Measurements from ENCODE around the gene KRT82.

Gene KRT82

GRCh38 chr12:52435659-52435999 lies 29.5 kb upstream of the KRT82 start:
- DNase-seq (ENCODE audit: low read depth), result no peak
- no peak overlapping the region for H3K4me3 ChIP-seq (ENCODE audit: control insufficient read depth, low read depth, low read length)
- no peak for TF ChIP-seq CTCF (conservative IDR thresholded peaks at IDR 0.05; ENCODE audit: control insufficient read depth, insufficient read depth, low read depth, low read length)

GRCh38 chr12:52434760-52435530 lies 28.8 kb upstream of the KRT82 start:
- peak; percentile 34 for DNase-seq (ENCODE audit: low read depth)
- no peak for TF ChIP-seq CTCF (conservative IDR thresholded peaks at IDR 0.05; ENCODE audit: control insufficient read depth, insufficient read depth, low read depth, low read length)

GRCh38 chr12:52434081-52434733 lies 28.1 kb upstream of the KRT82 start, which contains the start of gene KRT75:
TSS of gene KRT75 (minus strand) at chr12:52434371. CDS start at chr12:52434304, 67 bp downstream.
- DNase-seq (ENCODE audit: low read depth), result peak; percentile 43
- TF ChIP-seq CTCF (conservative IDR thresholded peaks at IDR 0.05; ENCODE audit: control insufficient read depth, insufficient read depth, low read depth, low read length), result no peak
- no peak within 1 kb of the TSS for H3K4me3 ChIP-seq (ENCODE audit: control insufficient read depth, low read depth, low read length)

More at GRCh38 chr12:52434760-52435530, 28.8 kb upstream of the KRT82 start:
- H3K4me3 ChIP-seq (ENCODE audit: control insufficient read depth, low read depth, low read length), result no peak overlapping the region

GRCh38 chr12:52433501-52434080 lies 27.5 kb upstream of the KRT82 start:
- TF ChIP-seq CTCF (conservative IDR thresholded peaks at IDR 0.05; ENCODE audit: control insufficient read depth, insufficient read depth, low read depth, low read length), result no peak
- no peak for DNase-seq (ENCODE audit: low read depth)
- no peak overlapping the region for H3K4me3 ChIP-seq (ENCODE audit: control insufficient read depth, low read depth, low read length)

GRCh38 chr12:52432559-52433207 lies 26.5 kb upstream of the KRT82 start:
- TF ChIP-seq CTCF (conservative IDR thresholded peaks at IDR 0.05; ENCODE audit: control insufficient read depth, insufficient read depth, low read depth, low read length), result no peak
- no peak overlapping the region for H3K4me3 ChIP-seq (ENCODE audit: control insufficient read depth, low read depth, low read length)
- no peak for DNase-seq (ENCODE audit: low read depth)

- DNase-seq (ENCODE audit: low read depth), result no peak
- no peak overlapping the region for H3K4me3 ChIP-seq (ENCODE audit: control insufficient read depth, low read depth, low read length)
- TF ChIP-seq CTCF (conservative IDR thresholded peaks at IDR 0.05; ENCODE audit: control insufficient read depth, insufficient read depth, low read depth, low read length), result no peak
Observed at GRCh38 chr12:52428121-52428520, 22.0 kb upstream of the KRT82 start.

Data from fibroblast of mammary gland (primary cell).